HG03378 (cell line): ENCODE measurements around the gene MLYCD.

Experiments
- ATAC-seq: cut with Tn5 transposase; IDR thresholded peaks from one replicate; pipeline ENCODE4 v1.9.1; 2021; ENCODE audit warnings: mild to moderate bottlenecking, moderate library complexity; ENCODE audit not compliant: unreplicated experiment

Gene MLYCD

GRCh38 chr16:83899272-83899897 lies 470 bp downstream of the MLYCD start:
- ATAC-seq = peak; percentile 36

DNA sequence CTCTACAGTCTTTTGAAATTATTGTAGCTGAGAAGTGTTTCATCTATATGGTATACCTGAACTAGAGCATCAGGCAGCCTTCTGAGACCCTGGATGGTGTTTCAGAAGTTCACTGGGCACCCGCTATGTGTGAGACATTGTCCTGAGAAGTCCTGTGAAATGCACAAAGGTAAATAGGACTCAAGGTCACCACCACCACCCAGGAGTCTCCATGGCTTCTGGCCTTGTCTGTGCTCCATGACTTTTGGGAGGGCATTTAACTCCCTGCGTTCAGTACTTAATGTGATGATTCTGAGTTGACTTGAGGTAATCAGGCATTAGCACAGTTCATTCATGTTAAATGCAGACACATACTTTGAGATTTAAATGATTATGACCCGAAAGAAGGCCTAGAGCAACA lies 1.1 kb downstream of the MLYCD start:
- ATAC-seq = no peak

DNA sequence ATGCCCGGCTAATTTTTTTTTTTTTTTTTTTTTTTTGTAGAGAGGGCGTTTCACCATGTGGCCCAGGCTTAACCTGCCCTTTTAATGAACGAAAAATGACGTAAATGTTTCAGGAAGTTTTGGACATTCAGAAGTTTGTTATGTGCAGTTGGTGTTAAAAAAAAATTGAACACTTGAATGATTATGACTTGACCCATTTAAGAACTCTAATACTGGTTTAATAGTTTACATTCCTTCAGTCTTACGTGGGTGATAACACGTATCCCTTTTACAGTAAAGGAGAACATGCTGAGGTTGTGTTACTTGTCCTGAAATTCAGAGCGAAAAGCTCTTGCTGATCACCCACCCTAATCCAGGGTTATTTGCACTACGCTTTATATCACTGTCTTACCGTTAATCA lies 1.7 kb downstream of the MLYCD start:
- no peak for ATAC-seq

DNA sequence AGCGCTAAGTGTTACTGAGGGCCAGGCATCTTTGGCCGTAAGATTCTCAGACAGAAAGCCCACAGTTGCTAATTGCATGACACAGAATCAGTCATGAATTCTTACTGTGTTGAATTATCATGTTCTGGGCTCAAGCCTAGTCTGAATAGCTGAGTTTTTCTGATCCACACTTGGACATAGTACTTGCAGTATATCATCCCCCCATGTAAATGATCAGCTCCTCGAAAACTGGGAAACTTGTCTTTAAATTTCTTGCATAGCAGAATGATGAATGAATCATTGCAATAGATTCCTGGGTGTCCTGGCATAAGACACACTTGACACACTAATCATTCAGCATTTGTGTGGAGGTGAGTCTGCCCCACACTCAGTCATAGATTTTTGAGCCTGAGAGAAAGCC lies 2.2 kb downstream of the MLYCD start:
- ATAC-seq = no peak

DNA sequence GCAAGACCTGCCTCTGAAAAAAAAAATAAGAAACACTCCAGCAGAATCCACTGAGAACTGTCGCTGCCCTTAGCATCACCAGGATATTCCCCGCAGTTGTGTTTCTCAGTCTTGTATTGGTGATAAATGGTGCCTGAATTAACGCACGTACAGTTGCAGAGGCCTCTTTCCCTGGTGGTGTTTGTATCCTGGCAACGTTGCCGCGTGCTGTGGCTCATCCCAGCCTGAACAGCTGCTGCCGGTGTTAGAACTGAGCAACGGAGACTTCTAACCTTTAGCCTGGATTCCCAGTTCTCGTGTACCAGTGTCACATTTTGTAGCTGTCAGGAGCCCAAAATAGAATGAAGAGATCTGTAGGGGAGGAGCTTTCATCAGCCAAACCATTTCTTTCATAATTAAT lies 4.8 kb downstream of the MLYCD start:
- no peak for ATAC-seq

- ATAC-seq = no peak
These were observed 7.8 kb downstream of the MLYCD start for GRCh38 chr16:83906683-83907082.

- ATAC-seq = no peak
These were observed 8.2 kb downstream of the MLYCD start for GRCh38 chr16:83907111-83907510.

GRCh38 chr16:83907631-83908250 lies 8.8 kb downstream of the MLYCD start:
- ATAC-seq = no peak

DNA sequence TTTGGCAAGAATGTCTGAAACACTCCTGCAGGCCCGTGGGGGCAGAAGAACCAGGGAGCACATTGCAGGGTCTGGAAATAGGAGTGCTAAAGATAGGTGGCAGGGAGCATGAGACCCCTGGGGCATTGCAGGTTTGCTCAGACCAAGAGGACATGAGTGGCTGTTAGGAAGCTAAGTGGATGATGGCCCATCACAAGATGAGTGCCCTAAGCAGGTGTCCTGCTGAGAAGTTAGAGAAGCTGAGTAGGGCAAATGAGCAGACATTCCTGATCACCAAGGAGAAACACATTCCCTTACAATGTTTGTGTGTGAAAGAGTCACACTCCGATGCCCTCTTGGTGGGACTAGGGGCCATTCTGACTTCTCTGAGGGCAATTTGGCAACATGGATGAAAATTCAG lies 9.9 kb downstream of the MLYCD start:
- no peak for ATAC-seq

DNA sequence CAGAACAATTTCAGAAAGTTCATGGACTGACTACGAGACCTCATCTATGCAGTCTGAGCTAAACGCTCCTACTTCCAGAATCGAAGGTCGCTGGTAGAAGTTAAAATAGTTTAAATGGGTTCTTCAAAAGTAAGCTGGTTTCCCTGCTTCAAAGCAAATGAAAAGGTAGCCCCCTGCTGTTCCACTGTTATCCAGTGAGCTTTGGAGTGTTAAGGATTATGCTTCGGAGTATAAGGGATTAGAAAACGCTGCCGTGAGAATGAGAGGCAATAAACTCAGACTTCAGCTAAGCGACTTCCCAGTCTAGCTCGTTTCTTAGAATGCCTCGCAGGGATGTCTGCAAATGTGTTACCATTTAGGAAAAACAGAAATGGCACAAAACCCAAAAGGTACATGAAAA lies 12.4 kb downstream of the MLYCD start:
- ATAC-seq = no peak

- no peak for ATAC-seq
These were observed 13.8 kb downstream of the MLYCD start for GRCh38 chr16:83912519-83913244.

DNA sequence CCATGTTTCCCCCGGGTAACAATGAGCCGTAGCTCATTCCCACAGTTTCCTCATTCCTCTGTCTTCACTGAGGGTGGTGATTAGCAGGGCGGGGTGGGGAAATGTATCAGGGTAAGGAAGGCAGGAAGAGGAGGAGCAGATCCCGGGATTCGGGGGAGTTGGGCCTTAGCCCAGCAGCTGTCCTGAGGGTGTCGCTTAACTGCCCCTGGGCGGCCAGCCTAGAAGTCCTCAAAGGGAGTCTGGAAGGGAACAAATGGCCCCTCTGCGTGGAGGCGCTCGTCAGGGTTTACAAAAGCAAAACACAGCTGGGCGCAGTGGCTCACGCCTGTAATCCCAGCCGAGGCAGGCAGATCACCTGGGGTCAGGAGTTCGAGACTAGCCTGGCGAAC lies 14.3 kb downstream of the MLYCD start:
- no peak for ATAC-seq

DNA sequence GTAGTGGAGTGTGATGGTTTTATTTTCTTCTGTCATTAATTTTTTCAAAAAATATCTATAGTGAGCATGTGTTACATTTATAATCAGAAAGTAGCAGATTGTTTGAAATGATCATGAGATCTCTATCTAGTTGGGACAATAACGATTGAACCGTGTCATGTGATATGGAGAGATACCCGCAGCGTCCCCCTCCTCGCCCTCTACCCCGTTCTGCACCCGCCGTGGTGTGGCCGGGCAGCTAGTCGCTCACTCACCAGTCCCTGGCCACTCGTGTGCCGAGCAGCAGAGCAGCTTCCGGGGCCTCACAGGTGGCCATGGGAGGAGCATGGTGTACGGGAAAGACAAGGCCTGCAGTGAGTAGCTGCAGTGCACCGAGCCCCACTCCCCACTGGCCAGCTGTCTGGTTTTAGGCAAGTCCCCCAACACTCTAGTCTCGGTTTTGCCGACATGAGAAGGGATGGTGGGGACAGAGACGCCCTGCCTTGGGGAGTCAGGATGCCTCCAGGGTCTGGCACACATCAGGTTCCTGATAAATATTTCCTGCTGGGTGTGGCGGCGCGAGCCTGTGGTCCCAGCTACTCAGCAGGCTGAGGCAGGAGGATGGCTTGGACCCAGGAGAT lies 15.3 kb downstream of the MLYCD start:
- no peak for ATAC-seq

GRCh38 chr16:83915081-83915480 lies 16.2 kb downstream of the MLYCD start:
- no peak for ATAC-seq

DNA sequence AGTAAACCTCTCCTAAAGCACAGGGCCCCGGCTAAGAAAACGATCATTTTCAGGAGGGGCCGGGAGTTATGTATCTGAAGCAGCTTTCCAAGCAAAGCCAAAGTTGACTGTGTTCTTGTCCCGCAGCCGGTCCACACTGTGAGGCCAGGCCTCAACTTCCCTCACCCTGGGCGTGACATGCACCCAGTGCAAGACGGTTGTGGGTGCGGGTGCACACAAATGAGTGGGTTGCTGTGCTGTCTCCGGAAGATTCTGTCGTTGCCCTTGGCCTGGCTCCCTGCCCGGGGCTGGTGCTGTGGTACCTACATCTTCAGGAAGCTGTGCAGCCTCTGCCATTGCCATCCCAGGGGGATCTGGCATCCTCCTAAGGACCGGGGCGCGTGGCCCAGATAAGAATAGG lies 16.6 kb downstream of the MLYCD start:
- no peak for ATAC-seq

DNA sequence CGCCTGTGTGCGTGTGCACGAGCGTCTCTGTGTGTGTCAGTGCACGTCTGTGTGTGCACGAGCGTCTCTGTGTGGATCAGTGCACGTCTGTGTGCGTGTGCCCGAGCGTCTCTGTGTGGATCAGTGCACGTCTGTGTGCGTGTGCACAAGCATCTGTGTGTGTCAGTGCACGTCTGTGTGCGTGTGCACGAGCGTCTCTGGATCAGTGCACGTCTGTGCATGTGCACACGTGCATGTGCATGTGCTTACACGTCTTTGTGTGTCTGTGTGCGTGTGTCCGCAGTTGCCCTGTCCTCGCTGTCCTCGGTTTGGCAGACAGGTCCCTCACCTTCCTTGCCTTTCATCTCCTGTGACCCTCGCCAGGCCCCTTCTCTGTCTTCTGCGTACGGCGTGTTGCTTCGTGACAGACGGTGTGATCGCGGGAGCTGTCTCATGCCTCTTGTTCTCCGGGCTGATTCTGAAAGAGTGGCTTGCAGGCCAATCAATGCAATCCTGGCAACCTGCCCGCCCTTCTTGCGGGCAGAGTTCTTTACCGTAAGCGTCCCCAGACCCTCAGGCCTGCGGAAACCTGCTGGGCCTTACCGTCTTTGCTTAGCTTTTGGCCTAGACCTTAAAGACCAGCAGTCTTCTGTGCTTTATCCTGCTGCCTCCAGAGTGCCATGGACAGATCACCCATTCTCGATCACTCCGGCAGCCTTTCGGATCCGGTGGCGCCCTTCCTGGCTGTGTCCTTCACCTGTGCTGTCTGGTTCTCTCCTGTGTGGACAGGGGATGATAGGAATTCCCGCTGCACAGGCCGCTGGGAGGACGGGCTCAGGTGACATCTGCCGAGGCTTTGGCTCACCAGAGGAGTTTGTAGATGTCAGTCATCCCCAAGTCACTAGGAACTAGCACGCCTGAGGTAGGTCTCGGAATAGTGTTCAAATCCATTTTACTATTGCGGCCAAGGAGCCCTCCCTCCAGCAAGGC lies 18.5 kb downstream of the MLYCD start:
- ATAC-seq = no peak

DNA sequence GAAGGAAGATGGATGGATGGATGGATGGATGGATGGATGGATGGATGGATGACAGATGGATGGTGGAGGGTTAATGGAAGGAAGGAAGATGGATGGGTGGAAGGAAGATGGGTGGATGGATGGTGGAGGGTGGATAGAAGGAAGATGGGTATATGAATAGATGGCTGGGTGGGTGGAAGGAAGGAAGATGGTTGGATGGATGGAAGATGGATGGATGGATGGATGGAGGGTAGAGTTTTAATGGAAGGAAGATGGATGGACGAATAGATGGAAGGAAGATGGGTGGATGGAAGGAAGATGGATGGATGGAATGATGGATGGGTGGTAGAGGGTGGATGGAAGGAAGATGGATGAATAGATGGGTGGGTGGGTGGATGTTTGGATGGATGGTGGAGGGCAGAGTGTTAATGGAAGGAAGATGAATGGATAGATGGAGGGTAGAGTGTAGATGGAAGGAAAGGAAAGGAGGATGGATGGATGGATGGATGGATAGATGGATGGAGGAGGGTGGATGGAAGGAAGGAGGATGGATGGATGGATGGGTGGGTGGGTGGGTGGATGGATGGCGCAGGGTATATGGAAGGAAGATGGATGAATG lies 22.1 kb downstream of the MLYCD start:
- no peak for ATAC-seq

DNA sequence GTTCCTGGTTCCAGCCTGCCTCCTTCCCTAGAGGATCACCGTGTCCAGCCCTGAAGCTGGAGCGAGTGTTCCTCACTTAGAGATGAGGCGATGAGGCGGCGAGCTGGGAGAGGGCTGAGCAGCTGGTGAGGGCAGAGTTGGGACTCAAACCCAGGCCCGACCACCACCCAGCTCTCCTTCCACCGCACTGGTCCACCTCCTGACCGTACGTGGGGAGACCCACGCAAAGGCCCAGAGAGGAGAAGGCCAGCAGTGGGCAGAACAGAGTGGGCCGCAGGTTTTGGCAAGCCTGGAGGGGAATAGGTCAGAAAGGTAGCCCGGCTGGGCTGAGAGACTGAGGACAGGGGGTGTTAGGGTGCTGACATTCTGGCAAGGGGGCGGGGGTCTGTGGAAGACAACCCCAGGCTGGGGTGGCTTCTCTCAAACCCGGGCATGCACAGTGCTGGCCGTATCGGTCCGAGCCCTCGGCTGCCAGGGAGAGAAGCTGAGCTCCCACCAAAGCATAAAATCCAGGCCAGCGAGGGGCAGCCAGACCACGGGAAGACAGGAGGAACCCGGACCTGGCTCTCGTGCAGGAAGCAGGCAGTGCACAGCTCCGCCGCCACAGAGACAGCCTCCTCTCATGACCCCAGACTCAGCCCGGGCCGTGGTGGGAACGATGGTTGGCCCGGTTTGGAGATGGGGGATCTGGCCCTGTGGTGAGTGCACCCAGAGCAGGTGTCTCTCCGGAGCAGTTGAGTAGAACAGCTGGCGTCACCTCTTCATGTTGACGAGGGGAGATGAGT lies 24.9 kb downstream of the MLYCD start:
- ATAC-seq = no peak

DNA sequence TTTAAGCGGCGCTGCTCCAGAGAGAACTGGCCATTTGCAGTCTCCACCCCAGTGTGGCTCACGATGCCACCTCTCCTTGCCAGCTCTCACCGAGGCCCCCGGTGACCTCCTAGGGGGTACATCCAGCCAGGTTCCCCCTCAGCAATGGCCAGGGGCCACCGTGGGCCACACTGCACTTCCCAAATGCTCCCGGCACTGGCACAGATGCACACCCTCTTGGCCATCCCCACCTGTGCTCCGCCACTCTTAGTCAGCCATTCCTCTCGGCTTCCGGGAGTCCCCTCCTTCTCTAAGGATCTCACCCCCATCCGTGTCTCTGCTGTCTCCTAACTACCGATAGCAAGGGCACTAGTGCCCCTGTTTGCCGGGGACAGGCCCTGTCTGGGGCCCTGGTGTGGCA lies 25.8 kb downstream of the MLYCD start:
- ATAC-seq = no peak
